ENCODE results near the gene RIPOR2. TPM values are rescaled to one million over a fixed set of nuclear protein-coding genes. Genes with fewer than 3 reads are reported as not detected.

RIPOR2 gene
- total RNA-seq, 4 donors from 2014 or later = 8.8 to 27.0 (median 19.0) TPM

- WGBS, 2 donors = 51 to 52% methylated on average over 4 of the region's 4 CpGs
- H3K27ac ChIP-seq = no peak overlapping the region
- H3K4me3 ChIP-seq = no peak overlapping the region
- DNase-seq (ENCODE audit: low spot score in 2 of 2) = no peak
- peaks cover 0 to 17% (median 0%) of the 10 kb centered on the region in 3 donors for H3K36me3 ChIP-seq
- TF ChIP-seq POLR2A (IDR thresholded peaks at IDR 0.05) = no peak
- TF ChIP-seq CTCF (IDR thresholded peaks at IDR 0.05) = no peak
- no peak for TF ChIP-seq EP300 (IDR thresholded peaks at IDR 0.05)
- H3K27me3 ChIP-seq = no peaks in the 10 kb centered on the region
- H3K9me3 ChIP-seq = no peaks in the 10 kb centered on the region
- H3K4me1 ChIP-seq = no peaks in the 10 kb centered on the region
Observed at GRCh38 chr6:24848461-24848860, 87.3 kb downstream of the RIPOR2 start.

GRCh38 chr6:24847402-24847801 lies 88.4 kb downstream of the RIPOR2 start:
- WGBS, 2 donors = 57 to 70% methylated on average over 7 of the region's 7 CpGs
- DNase-seq (ENCODE audit: low spot score in 2 of 2) = no peak
- TF ChIP-seq CTCF (IDR thresholded peaks at IDR 0.05) = no peak
- no peak for TF ChIP-seq EP300 (IDR thresholded peaks at IDR 0.05)
- no peak for TF ChIP-seq POLR2A (IDR thresholded peaks at IDR 0.05)
- Histone ChIP-seq H3K9me3 (no peaks in the 10 kb centered on the region), H3K27ac (no peak overlapping the region), H3K4me3 (no peak overlapping the region), H3K27me3 (no peaks in the 10 kb centered on the region), H3K4me1 (no peaks in the 10 kb centered on the region), H3K36me3 (peaks cover 0 to 25% (median 0%) of the 10 kb centered on the region in 3 donors)

GRCh38 chr6:24845578-24845977 lies 90.2 kb downstream of the RIPOR2 start:
- 81 to 95% methylated on average over 4 of the region's 4 CpGs for WGBS, 2 donors

GRCh38 chr6:24844903-24845302 lies 90.9 kb downstream of the RIPOR2 start:
- H3K27me3 ChIP-seq = no peaks in the 10 kb centered on the region
- no peaks in the 10 kb centered on the region for H3K9me3 ChIP-seq
- H3K4me3 ChIP-seq = no peak overlapping the region
- no peak overlapping the region for H3K27ac ChIP-seq
- 95 to 97% methylated on average over 6 of the region's 6 CpGs for WGBS, 2 donors
- peaks cover 0 to 26% (median 0%) of the 10 kb centered on the region in 3 donors for H3K36me3 ChIP-seq
- no peaks in the 10 kb centered on the region for H3K4me1 ChIP-seq
- no peak for DNase-seq (ENCODE audit: low spot score in 2 of 2)
- TF ChIP-seq EP300 (IDR thresholded peaks at IDR 0.05) = no peak
- no peak for TF ChIP-seq POLR2A (IDR thresholded peaks at IDR 0.05)
- no peak for TF ChIP-seq CTCF (IDR thresholded peaks at IDR 0.05)

More at GRCh38 chr6:24845578-24845977, 90.2 kb downstream of the RIPOR2 start:
- Histone ChIP-seq H3K4me1 (no peaks in the 10 kb centered on the region), H3K9me3 (no peaks in the 10 kb centered on the region), H3K36me3 (peaks cover 0 to 32% (median 0%) of the 10 kb centered on the region in 3 donors), H3K27ac (no peak overlapping the region), H3K27me3 (no peaks in the 10 kb centered on the region), H3K4me3 (no peak overlapping the region)
- DNase-seq (ENCODE audit: low spot score in 2 of 2) = no peak
- no peak for TF ChIP-seq EP300 (IDR thresholded peaks at IDR 0.05)
- no peak for TF ChIP-seq POLR2A (IDR thresholded peaks at IDR 0.05)
- no peak for TF ChIP-seq CTCF (IDR thresholded peaks at IDR 0.05)

GRCh38 chr6:24844061-24844460 lies 91.7 kb downstream of the RIPOR2 start:
- no peak for DNase-seq (ENCODE audit: low spot score in 2 of 2)
- Histone ChIP-seq H3K9me3 (no peaks in the 10 kb centered on the region), H3K27ac (no peak overlapping the region), H3K4me3 (no peak overlapping the region), H3K36me3 (peaks cover 0 to 19% (median 0%) of the 10 kb centered on the region in 3 donors), H3K27me3 (no peaks in the 10 kb centered on the region), H3K4me1 (no peaks in the 10 kb centered on the region)
- WGBS, 2 donors = 90 to 96% methylated on average over 1 of the region's 1 CpG
- no peak for TF ChIP-seq POLR2A (IDR thresholded peaks at IDR 0.05)
- no peak for TF ChIP-seq CTCF (IDR thresholded peaks at IDR 0.05)
- TF ChIP-seq EP300 (IDR thresholded peaks at IDR 0.05) = no peak

All from tibial nerve (tissue), 4 donors.